Ovary (tissue), 9 donors: ENCODE data around the gene EYS. TPM values are rescaled to one million over a fixed set of nuclear protein-coding genes. Genes with fewer than 3 reads are reported as not detected.

Experiments
- DNase-seq, 5 donors: peaks; one replicate each; pipeline ENCODE4 v3.0.0-alpha.2; 2019 to 2020
- H3K27ac ChIP-seq, 2 donors: fragments of 200-600 bp; one replicate each; pipeline versions ENCODE4 v1.5.1 to v1.8.0; 2019 to 2022
- H3K27me3 ChIP-seq: fragments of 200-600 bp; one replicate; pipeline ENCODE4 v1.8.0; 2022
- H3K36me3 ChIP-seq: fragments of 200-600 bp; sonication (generic); one replicate; pipeline ENCODE4 v1.5.1; 2019
- H3K4me1 ChIP-seq: one replicate; pipeline ENCODE4 v1.8.1; 2013; ENCODE audit warnings: mild to moderate bottlenecking, moderate library complexity; ENCODE audit not compliant: insufficient read depth
- H3K4me3 ChIP-seq: fragments of 200-600 bp; sonication (generic); one replicate; pipeline ENCODE4 v1.5.1; 2017
- H3K9me3 ChIP-seq, 2 donors: fragments of 200-600 bp in 1 of 2; sonication (generic) in 1 of 2; one replicate each; pipeline versions ENCODE4 v1.5.1 to v1.8.1; 2013 to 2019; ENCODE audit warnings: mild to moderate bottlenecking in 1 of 2, moderate library complexity in 1 of 2
- EP300 ChIP-seq: sonication (generic); formaldehyde crosslinking; IDR thresholded peaks from one replicate; pipeline ENCODE4 v1.6.1; 2017; ENCODE audit warnings: antibody characterized with exemption
- POLR2A ChIP-seq: fragments of 450-650 bp; IDR thresholded peaks from one replicate; pipeline ENCODE4 v1.6.1; 2017; ENCODE audit warnings: antibody characterized with exemption, mild to moderate bottlenecking, moderate library complexity
- WGBS, 3 donors: extraction: QIAGEN DNeasy Blood & Tissue Kit in 1 of 3; methylation state at CpG; one replicate each; pipeline versions ENCODE4 v1.1.5 to v1.1.7; 2013 to 2017; 5-methylcytosine and 5-hydroxymethylcytosine counted together
- intact Hi-C, 4 donors: fragments of 100-400 bp; cut with DNase I; formaldehyde crosslinking; loops; one replicate each; pipeline versions ENCODE4 v1.11.0 to v1.15.1; 2022 to 2023
- polyA plus RNA-seq, 2 donors: library from polyadenylated mRNA; stranded (reverse); fragments of 200-250 nt in 1 of 2; fragments of 350-450 nt in 1 of 2; fragmentation: Illumina TruSeq in 1 of 2; extraction: RNeasy Lipid Tissue Mini Kit (QIAGEN cat#74804) in 1 of 2; gene quantifications; one replicate each; pipeline ENCODE4 v1.2.3, GENCODE V29; 2013 to 2014
- total RNA-seq, 7 donors: library from RNA; depleted of rRNA in 2 of 7; stranded (reverse); fragments of >200 nt in 2 of 7; fragmentation: NEBNext Ultra II Directional in 3 of 7; extraction: Animal tissue kit (Norgen Biotek cat#: 25700) in 3 of 7; gene quantifications; one replicate each; pipeline versions ENCODE4 v1.1.0 to v1.2.4, GENCODE V29; 2016 to 2023
- TF ChIP-seq, protein P1 (sequence below), 3 donors: fragments of 450-650 bp in 2 of 3; fragments of 200-600 bp in 1 of 3; IDR thresholded peaks; one replicate each; pipeline versions ENCODE4 v1.5.1 to v1.8.0; 2016 to 2022; ENCODE audit warnings: antibody characterized with exemption in 3 of 3, mild to moderate bottlenecking in 1 of 3
- donor health status: DM: no; HTN: no; CAD: no; lungs with moderate emphysema.
- donor health status: DM: no; HTN: no; CAD: no.
- donor health status: Bipolar disorder and iron deficiency.
- donor health status: DM: yes; HTN: yes; CAD: no.
- donor health status: DM: no; HTN: no; CAD: no.
- donor health status: DM: yes; HTN: yes; CAD: no.

Gene EYS
- total and polyA plus RNA-seq, 9 donors: under 0.01 to 0.03 (median 0.01) TPM; not detected in 6

DNA sequence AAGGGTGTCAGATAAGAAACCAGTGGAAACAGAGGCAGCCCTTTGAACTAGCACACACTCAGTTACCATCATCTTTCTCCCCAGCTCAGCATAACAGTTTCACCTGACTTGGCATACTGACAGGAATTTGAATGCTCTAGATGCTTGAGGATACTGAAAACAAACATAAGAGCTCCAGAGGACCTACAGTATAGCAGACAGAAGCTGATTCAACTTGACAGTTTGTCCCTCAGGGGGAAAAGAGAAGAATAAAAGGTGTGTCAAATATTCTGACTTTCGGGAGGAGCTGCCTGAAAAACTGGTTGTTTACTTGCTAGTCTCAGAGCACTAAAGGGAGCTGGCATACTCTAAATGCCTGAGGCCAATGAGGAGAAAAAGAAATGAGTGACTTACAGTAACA is 35.1 kb downstream of the EYS start:
- no peak for DNase-seq
- 75 to 76% (median 76%) methylated on average over 1 of the region's 1 CpG for whole genome bisulfite sequencing, 3 donors
- Histone ChIP-seq H3K9me3 (no peaks in the 10 kb centered on the region), H3K4me3 (no peak overlapping the region), H3K36me3 (no peaks in the 10 kb centered on the region), H3K27ac (no peak overlapping the region), H3K4me1 (no peaks in the 10 kb centered on the region), H3K27me3 (no peaks in the 10 kb centered on the region)
- intact Hi-C loops: no loop called here
- TF ChIP-seq EP300 (no peak), POLR2A (no peak)
- TF ChIP-seq, protein P1, sequence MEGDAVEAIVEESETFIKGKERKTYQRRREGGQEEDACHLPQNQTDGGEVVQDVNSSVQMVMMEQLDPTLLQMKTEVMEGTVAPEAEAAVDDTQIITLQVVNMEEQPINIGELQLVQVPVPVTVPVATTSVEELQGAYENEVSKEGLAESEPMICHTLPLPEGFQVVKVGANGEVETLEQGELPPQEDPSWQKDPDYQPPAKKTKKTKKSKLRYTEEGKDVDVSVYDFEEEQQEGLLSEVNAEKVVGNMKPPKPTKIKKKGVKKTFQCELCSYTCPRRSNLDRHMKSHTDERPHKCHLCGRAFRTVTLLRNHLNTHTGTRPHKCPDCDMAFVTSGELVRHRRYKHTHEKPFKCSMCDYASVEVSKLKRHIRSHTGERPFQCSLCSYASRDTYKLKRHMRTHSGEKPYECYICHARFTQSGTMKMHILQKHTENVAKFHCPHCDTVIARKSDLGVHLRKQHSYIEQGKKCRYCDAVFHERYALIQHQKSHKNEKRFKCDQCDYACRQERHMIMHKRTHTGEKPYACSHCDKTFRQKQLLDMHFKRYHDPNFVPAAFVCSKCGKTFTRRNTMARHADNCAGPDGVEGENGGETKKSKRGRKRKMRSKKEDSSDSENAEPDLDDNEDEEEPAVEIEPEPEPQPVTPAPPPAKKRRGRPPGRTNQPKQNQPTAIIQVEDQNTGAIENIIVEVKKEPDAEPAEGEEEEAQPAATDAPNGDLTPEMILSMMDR (IDR thresholded peaks at IDR 0.05): no peak

DNA sequence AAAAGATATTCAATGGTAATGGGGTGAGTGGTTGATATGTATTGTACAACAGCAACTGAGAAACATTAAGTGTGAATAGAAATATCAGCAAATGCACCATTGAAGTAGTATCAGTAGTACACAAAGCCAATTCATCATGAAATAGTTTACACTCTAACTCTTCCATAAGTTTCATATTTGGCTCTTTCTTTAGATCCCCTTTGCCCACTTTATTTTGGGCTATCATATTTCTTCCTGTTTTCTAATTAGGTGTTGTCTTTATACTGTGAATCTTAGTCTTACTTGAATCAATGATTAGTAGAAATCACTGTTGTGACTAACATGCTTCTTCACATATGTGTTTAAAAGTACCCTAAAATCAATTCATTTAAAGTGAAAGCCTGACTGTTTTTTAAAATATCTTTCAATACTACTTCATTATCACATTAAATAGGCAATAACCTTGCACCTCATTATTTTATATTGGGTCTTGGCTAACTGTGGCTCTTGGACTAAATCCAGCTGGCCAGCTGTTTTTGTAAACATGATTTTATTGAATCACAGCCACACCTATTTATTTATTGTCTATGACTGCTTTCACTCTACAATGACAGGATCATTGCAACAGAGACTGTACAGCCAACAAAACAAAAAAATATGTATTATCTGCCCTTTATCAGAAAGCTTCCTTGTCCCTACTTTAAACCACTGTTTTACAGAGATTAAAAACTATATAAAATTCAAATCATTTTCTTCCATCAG is 38.9 kb downstream of the EYS start:
- no peaks in the 10 kb centered on the region for H3K4me1 ChIP-seq
- H3K36me3 ChIP-seq: no peaks in the 10 kb centered on the region
- H3K4me3 ChIP-seq: no peak overlapping the region
- TF ChIP-seq POLR2A (no peak), EP300 (no peak)
- TF ChIP-seq, protein P1 (IDR thresholded peaks at IDR 0.05): no peak
- H3K9me3 ChIP-seq: no peaks in the 10 kb centered on the region
- intact Hi-C loops: no loop called here
- H3K27ac ChIP-seq: no peak overlapping the region
- H3K27me3 ChIP-seq: no peaks in the 10 kb centered on the region
- no peak for DNase-seq

DNA sequence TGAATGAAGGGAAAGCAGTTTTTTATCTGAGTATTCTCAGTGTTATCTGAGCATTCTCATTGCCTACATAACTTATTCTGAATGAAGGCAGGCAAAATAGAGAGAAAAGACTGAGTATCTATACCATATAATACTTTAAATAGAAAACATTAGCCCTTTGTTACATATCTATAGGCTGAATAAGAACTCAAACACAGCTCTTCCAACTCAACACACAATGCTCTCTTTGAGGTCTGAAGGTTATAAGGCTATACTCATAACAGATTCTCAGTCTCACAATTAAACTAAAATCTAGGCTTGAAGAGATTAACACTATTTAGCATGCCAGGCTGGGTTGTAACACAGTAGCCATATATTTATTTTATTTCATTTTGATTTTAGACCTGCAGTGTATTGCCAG is 56.9 kb downstream of the EYS start:
- DNase-seq: no peak
- TF ChIP-seq POLR2A (no peak), EP300 (no peak)
- TF ChIP-seq, protein P1 (IDR thresholded peaks at IDR 0.05): no peak
- Histone ChIP-seq H3K27me3 (no peaks in the 10 kb centered on the region), H3K4me1 (no peaks in the 10 kb centered on the region), H3K4me3 (no peak overlapping the region), H3K36me3 (no peaks in the 10 kb centered on the region), H3K27ac (no peak overlapping the region), H3K9me3 (no peaks in the 10 kb centered on the region)
- intact Hi-C loops: no loop called here

DNA sequence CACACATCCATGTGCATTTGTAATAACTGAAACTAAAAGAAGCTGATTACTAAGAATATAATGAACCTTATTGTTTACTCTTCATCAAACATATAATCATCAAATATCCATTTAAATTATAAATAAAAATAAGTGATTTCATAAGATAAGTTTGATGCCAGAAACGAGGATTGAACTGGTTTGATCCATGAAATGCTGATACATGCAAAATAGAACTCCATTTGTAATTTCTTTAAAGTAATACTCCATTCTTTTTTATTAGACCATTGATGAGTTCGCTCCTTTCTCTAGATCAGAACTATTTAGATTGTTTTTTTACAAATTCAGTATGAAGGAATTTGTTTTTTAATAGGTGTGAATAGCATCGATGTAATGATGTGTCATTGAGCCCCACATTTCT is 57.6 kb downstream of the EYS start:
- no peak overlapping the region for H3K27ac ChIP-seq
- H3K4me3 ChIP-seq: no peak overlapping the region
- DNase-seq: no peak
- H3K27me3 ChIP-seq: no peaks in the 10 kb centered on the region
- no peaks in the 10 kb centered on the region for H3K9me3 ChIP-seq
- intact Hi-C loops: no loop called here
- H3K36me3 ChIP-seq: no peaks in the 10 kb centered on the region
- H3K4me1 ChIP-seq: no peaks in the 10 kb centered on the region
- 71 to 86% (median 80%) methylated on average over 3 of the region's 3 CpGs for WGBS, 3 donors
- TF ChIP-seq EP300: no peak
- no peak for TF ChIP-seq POLR2A
- TF ChIP-seq, protein P1 (IDR thresholded peaks at IDR 0.05): no peak
